Measurements from ENCODE around the gene SMIM28. TPM values are rescaled to one million over a fixed set of nuclear protein-coding genes. Genes with fewer than 3 reads are reported as not detected.

Gene SMIM28
- total RNA-seq, result not detected
- polyA plus RNA-seq (ENCODE audit: insufficient read depth, low read depth, low replicate concordance), result not detected
- long read RNA-seq, donor 1, result 0 reads
- long read RNA-seq, donor 2, result 0 reads
- long read RNA-seq, donor 3, result 0 reads
- long read RNA-seq, donor 4, result 0 reads
- long read RNA-seq, donor 5, result 0 reads
- long read RNA-seq, donor 6, result 0 reads
- long read RNA-seq, donor 7, result 0 reads
- long read RNA-seq, donor 8, result 0 reads
- long read RNA-seq, donor 9, result 0 reads
- long read RNA-seq, donor 10, result 0 reads

DNA sequence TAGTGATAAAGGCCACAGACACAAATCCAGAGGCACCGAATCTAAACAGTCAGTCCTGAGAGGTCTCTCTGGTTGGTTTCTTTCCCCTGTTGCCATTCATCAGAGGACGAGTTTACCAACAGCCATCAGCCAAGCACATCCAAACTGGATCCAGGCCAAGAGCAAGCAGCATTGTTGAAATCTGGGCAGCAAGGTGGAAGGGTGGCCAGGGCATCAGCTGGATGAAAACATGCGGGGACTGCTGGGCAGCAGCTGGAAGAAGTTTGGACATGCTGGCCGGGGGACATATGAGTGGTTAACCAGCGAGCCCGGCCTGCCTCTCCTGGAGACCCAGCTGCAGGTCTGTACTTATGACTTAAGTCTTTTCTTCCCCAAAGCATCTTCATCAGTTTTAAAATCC lies at the start of gene SMIM28:
TSS of gene SMIM28 (plus strand) at position 62 of the 400 bp plus-strand sequence. CDS start at position 230, 168 bp downstream.
- no peak for TF ChIP-seq CTCF (IDR thresholded peaks at IDR 0.05; ENCODE audit: borderline replicate concordance, extremely low read depth, insufficient read depth)
- no peaks in the 10 kb centered on the region for H3K36me3 ChIP-seq (ENCODE audit: control insufficient read depth in 2 of 3, insufficient read depth in 3 of 3, low read length in 3 of 3)
- FAIRE-seq (no peak), DNase-seq (no peak)
- no peak within 1 kb of the TSS for H3K4me3 ChIP-seq (ENCODE audit: low read length in 3 of 3)
- H3K4me1 ChIP-seq (ENCODE audit: control insufficient read depth in 2 of 3, insufficient read depth in 2 of 3, low read depth in 1 of 3, low read length in 3 of 3), result no peaks in the 10 kb centered on the region
- H3K27me3 ChIP-seq (ENCODE audit: control insufficient read depth, insufficient read depth, low read length), result no peaks in the 10 kb centered on the region
- H3K9ac ChIP-seq (ENCODE audit: low read length in 3 of 3), result no peak within 1 kb of the TSS
- H3K9me3 ChIP-seq (ENCODE audit: control insufficient read depth in 2 of 3, insufficient read depth in 1 of 3, low read length in 3 of 3), result no peaks in the 10 kb centered on the region
- no peak within 1 kb of the TSS for H3K27ac ChIP-seq (ENCODE audit: low read depth in 2 of 2, low read length in 2 of 2)
- intact Hi-C loops (cut with DNase I), result no loop called here

DNA sequence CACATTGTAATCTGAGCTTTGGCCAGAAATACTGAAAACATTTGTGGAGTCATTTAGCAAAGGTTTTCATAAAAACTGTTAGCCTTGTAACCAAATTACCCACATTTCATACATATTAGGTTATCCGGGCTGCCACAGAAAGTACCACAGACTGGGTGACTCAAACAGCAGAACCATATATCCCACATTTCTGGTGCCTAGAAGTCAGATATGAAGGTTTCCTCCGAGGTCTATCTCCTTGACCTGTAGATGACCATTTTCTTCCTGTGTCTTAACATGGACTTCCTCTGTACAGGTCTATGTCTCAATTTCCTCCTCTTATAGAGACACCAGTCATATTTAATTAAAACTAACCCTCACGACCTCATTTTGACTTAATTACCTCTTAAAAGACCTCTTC lies 49.5 kb upstream of the SMIM28 start:
- intact Hi-C loops (cut with DNase I), result no loop called here
- H3K27me3 ChIP-seq (ENCODE audit: control insufficient read depth, insufficient read depth, low read length), result no peaks in the 10 kb centered on the region
- no peak for TF ChIP-seq CTCF (IDR thresholded peaks at IDR 0.05; ENCODE audit: borderline replicate concordance, extremely low read depth, insufficient read depth)
- H3K27ac ChIP-seq (ENCODE audit: low read depth in 2 of 2, low read length in 2 of 2), result no peak overlapping the region
- H3K36me3 ChIP-seq (ENCODE audit: control insufficient read depth in 2 of 3, insufficient read depth in 3 of 3, low read length in 3 of 3), result no peaks in the 10 kb centered on the region
- H3K4me1 ChIP-seq (ENCODE audit: control insufficient read depth in 2 of 3, insufficient read depth in 2 of 3, low read depth in 1 of 3, low read length in 3 of 3), result no peaks in the 10 kb centered on the region
- no peak for DNase-seq
- no peaks in the 10 kb centered on the region for H3K9me3 ChIP-seq (ENCODE audit: control insufficient read depth in 2 of 3, insufficient read depth in 1 of 3, low read length in 3 of 3)
- H3K4me3 ChIP-seq (ENCODE audit: low read length in 3 of 3), result no peak overlapping the region
- no peak overlapping the region for H3K9ac ChIP-seq (ENCODE audit: low read length in 3 of 3)
- FAIRE-seq, result no peak

- Histone ChIP-seq H3K27me3 (ENCODE audit: control insufficient read depth, insufficient read depth, low read length) (no peaks in the 10 kb centered on the region), H3K36me3 (ENCODE audit: control insufficient read depth in 2 of 3, insufficient read depth in 3 of 3, low read length in 3 of 3) (no peaks in the 10 kb centered on the region), H3K9ac (ENCODE audit: low read length in 3 of 3) (no peak overlapping the region), H3K4me3 (ENCODE audit: low read length in 3 of 3) (no peak overlapping the region), H3K4me1 (ENCODE audit: control insufficient read depth in 2 of 3, insufficient read depth in 2 of 3, low read depth in 1 of 3, low read length in 3 of 3) (no peaks in the 10 kb centered on the region), H3K27ac (ENCODE audit: low read depth in 2 of 2, low read length in 2 of 2) (no peak overlapping the region), H3K9me3 (ENCODE audit: control insufficient read depth in 2 of 3, insufficient read depth in 1 of 3, low read length in 3 of 3) (no peaks in the 10 kb centered on the region)
- no peak for FAIRE-seq
- no peak for TF ChIP-seq CTCF (IDR thresholded peaks at IDR 0.05; ENCODE audit: borderline replicate concordance, extremely low read depth, insufficient read depth)
- intact Hi-C loops (cut with DNase I), result no loop called here
- DNase-seq, result no peak
Observed at GRCh38 chr6:138330763-138331162, 46.9 kb upstream of the SMIM28 start.

- no peak overlapping the region for H3K4me3 ChIP-seq (ENCODE audit: low read length in 3 of 3)
- H3K9me3 ChIP-seq (ENCODE audit: control insufficient read depth in 2 of 3, insufficient read depth in 1 of 3, low read length in 3 of 3), result no peaks in the 10 kb centered on the region
- H3K27ac ChIP-seq (ENCODE audit: low read depth in 2 of 2, low read length in 2 of 2), result no peak overlapping the region
- intact Hi-C loops (cut with DNase I), result no loop called here
- no peaks in the 10 kb centered on the region for H3K4me1 ChIP-seq (ENCODE audit: control insufficient read depth in 2 of 3, insufficient read depth in 2 of 3, low read depth in 1 of 3, low read length in 3 of 3)
- no peaks in the 10 kb centered on the region for H3K27me3 ChIP-seq (ENCODE audit: control insufficient read depth, insufficient read depth, low read length)
- DNase-seq, result no peak
- FAIRE-seq, result no peak
- H3K9ac ChIP-seq (ENCODE audit: low read length in 3 of 3), result no peak overlapping the region
- no peaks in the 10 kb centered on the region for H3K36me3 ChIP-seq (ENCODE audit: control insufficient read depth in 2 of 3, insufficient read depth in 3 of 3, low read length in 3 of 3)
- TF ChIP-seq CTCF (IDR thresholded peaks at IDR 0.05; ENCODE audit: borderline replicate concordance, extremely low read depth, insufficient read depth), result no peak
Observed at GRCh38 chr6:138331444-138331843, 46.3 kb upstream of the SMIM28 start.
